Sigmoid colon (tissue), 7 donors: ENCODE data around the gene TRPM2. TPM values are rescaled to one million over a fixed set of nuclear protein-coding genes. Genes with fewer than 3 reads are reported as not detected.

ENCODE experiments used
- DNase-seq: peaks from one replicate; pipeline ENCODE4 v3.0.0-alpha.2; 2019
- H3K27ac ChIP-seq, 4 donors: fragments of 200-600 bp; sonication (generic); one replicate each; pipeline ENCODE4 v1.5.1; 2016 to 2019; ENCODE audit warnings: mild to moderate bottlenecking in 1 of 4
- H3K27me3 ChIP-seq, 3 donors: fragments of 200-600 bp; sonication (generic); one replicate each; pipeline ENCODE4 v1.5.1; 2019; ENCODE audit warnings: mild to moderate bottlenecking in 1 of 3
- H3K36me3 ChIP-seq, 4 donors: fragments of 200-600 bp; sonication (generic); one replicate each; pipeline ENCODE4 v1.5.1; 2016 to 2019
- H3K4me1 ChIP-seq, 4 donors: fragments of 200-600 bp; sonication (generic); one replicate each; pipeline ENCODE4 v1.5.1; 2017 to 2019
- H3K4me3 ChIP-seq, 4 donors: fragments of 200-600 bp; sonication (generic); one replicate each; pipeline ENCODE4 v1.5.1; 2017 to 2019; ENCODE audit warnings: mild to moderate bottlenecking in 2 of 4, moderate library complexity in 1 of 4
- H3K9me3 ChIP-seq, 4 donors: fragments of 200-600 bp in 3 of 4; sonication (generic) in 3 of 4; one replicate each; pipeline versions ENCODE4 v1.5.1 to v1.6.1; 2013 to 2019
- CTCF ChIP-seq, 4 experiments: fragments of 450-650 bp in 3 of 4; fragments of 200-600 bp in 1 of 4; IDR thresholded peaks; one replicate each; pipeline ENCODE4 v1.5.1; 2016 to 2019; ENCODE audit warnings: antibody characterized with exemption in 4 of 4, mild to moderate bottlenecking in 3 of 4, moderate library complexity in 2 of 4
- EP300 ChIP-seq, 4 donors: sonication (generic); formaldehyde crosslinking; IDR thresholded peaks; one replicate each; pipeline ENCODE4 v1.6.1; 2017; ENCODE audit warnings: antibody characterized with exemption in 4 of 4
- POLR2A ChIP-seq, 2 donors: fragments of 450-650 bp; IDR thresholded peaks; one replicate each; pipeline ENCODE4 v1.6.1; 2016; ENCODE audit warnings: antibody characterized with exemption in 2 of 2, mild to moderate bottlenecking in 2 of 2, moderate library complexity in 2 of 2
- POLR2AphosphoS5 ChIP-seq, 4 donors: sonication (generic); formaldehyde crosslinking; IDR thresholded peaks; one replicate each; pipeline ENCODE4 v1.6.1; 2017; ENCODE audit warnings: antibody characterized with exemption in 4 of 4
- WGBS, 2 donors: extraction: QIAGEN DNeasy Blood & Tissue Kit; methylation state at CpG; one replicate each; pipeline ENCODE4 v1.1.7; 2013; 5-methylcytosine and 5-hydroxymethylcytosine counted together
- intact Hi-C: fragments of 100-400 bp; cut with DNase I; formaldehyde crosslinking; loops from one replicate; pipeline ENCODE4 v1.15.1; 2023
- polyA plus RNA-seq, 3 donors: library from polyadenylated mRNA; stranded (reverse); fragments of 200-250 nt; gene quantifications; one replicate each; pipeline ENCODE4 v1.2.3, GENCODE V29; 2013
- total RNA-seq, 4 donors: library from RNA; depleted of rRNA; stranded (reverse); fragments of >200 nt; gene quantifications; one replicate each; pipeline ENCODE4 v1.1.0, GENCODE V29; 2016
- donor health status: healthy with polysubstance abuse.
- donor health status: Bipolar disorder and iron deficiency.
- donor health status: healthy.

TRPM2 gene
- total and polyA plus RNA-seq, 7 donors = 1.6 to 4.9 (median 3.4) TPM

- H3K4me3 ChIP-seq = peak overlapping the region; percentile 4 to 47 (median 32)
- H3K9me3 ChIP-seq = no peaks in the 10 kb centered on the region
- no peak for TF ChIP-seq CTCF (IDR thresholded peaks at IDR 0.05)
- no peak for TF ChIP-seq POLR2A (IDR thresholded peaks at IDR 0.05)
- TF ChIP-seq POLR2AphosphoS5 (IDR thresholded peaks at IDR 0.05) = no peak
- no peak for TF ChIP-seq EP300 (IDR thresholded peaks at IDR 0.05)
- H3K36me3 ChIP-seq = no peaks in the 10 kb centered on the region
- H3K27me3 ChIP-seq = peaks cover 0 to 8% (median 0%) of the 10 kb centered on the region in 3 donors
- WGBS, 2 donors = 69 to 83% methylated on average over 10 of the region's 10 CpGs
- peak overlapping the region in 3 of 4 donors; percentile 4 to 49 (median 40) for H3K27ac ChIP-seq
- intact Hi-C loops = no loop called here
- DNase-seq = no peak
- no peaks in the 10 kb centered on the region for H3K4me1 ChIP-seq
Observed at GRCh38 chr21:44485796-44486195, 132.4 kb downstream of the TRPM2 start.

DNA sequence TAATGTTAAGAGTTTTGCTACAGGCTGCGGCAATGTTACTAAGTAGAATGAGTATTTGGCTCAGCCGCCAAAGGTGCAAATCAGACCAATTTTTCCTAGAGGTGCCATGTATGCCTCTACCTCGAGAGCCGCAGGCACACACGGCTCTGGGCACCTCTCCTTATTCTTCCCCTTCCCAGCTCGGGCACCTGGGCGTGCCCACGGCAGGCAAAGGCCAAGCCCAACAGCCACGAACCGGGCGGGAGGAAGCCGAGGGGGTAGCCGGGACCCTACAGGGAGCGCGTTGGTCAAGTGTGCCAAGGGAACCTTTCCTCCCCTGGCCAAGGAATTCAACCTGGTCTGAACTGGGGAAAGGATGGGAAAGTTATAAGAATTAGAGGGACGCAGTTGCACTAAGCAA, 132.9 kb downstream of the TRPM2 start:
- intact Hi-C loops = no loop called here
- 59 to 82% methylated on average over 16 of the region's 16 CpGs for WGBS, 2 donors
- H3K4me3 ChIP-seq = peak overlapping the region in 2 of 4 donors; percentile 38 to 47
- H3K9me3 ChIP-seq = no peaks in the 10 kb centered on the region
- peak overlapping the region in 1 of 4 donors; percentile 49 for H3K27ac ChIP-seq
- no peaks in the 10 kb centered on the region for H3K4me1 ChIP-seq
- DNase-seq = no peak
- peaks cover 0 to 8% (median 0%) of the 10 kb centered on the region in 3 donors for H3K27me3 ChIP-seq
- TF ChIP-seq EP300 (IDR thresholded peaks at IDR 0.05) (no peak), POLR2AphosphoS5 (IDR thresholded peaks at IDR 0.05) (no peak)
- no peaks in the 10 kb centered on the region for H3K36me3 ChIP-seq

GRCh38 chr21:44487831-44488230, 134.4 kb downstream of the TRPM2 start:
- Histone ChIP-seq H3K4me1 (no peaks in the 10 kb centered on the region), H3K9me3 (peaks cover 0 to 2% (median 0%) of the 10 kb centered on the region in 4 donors), H3K36me3 (no peaks in the 10 kb centered on the region), H3K4me3 (no peak overlapping the region), H3K27ac (no peak overlapping the region), H3K27me3 (peaks cover 0 to 8% (median 0%) of the 10 kb centered on the region in 3 donors)
- WGBS, 2 donors = 42 to 61% methylated on average over 4 of the region's 4 CpGs
- TF ChIP-seq POLR2A (IDR thresholded peaks at IDR 0.05) (no peak), EP300 (IDR thresholded peaks at IDR 0.05) (no peak), CTCF (IDR thresholded peaks at IDR 0.05) (peak in 1 of 4 experiments; percentile 27), POLR2AphosphoS5 (IDR thresholded peaks at IDR 0.05) (no peak)
- no peak for DNase-seq
- intact Hi-C loops = no loop called here

GRCh38 chr21:44489962-44490361, 136.5 kb downstream of the TRPM2 start:
- no peak for DNase-seq
- Histone ChIP-seq H3K4me1 (no peaks in the 10 kb centered on the region), H3K36me3 (no peaks in the 10 kb centered on the region), H3K9me3 (peaks cover 0 to 11% (median 5%) of the 10 kb centered on the region in 4 donors), H3K4me3 (no peak overlapping the region), H3K27ac (no peak overlapping the region), H3K27me3 (peaks cover 0 to 3% (median 0%) of the 10 kb centered on the region in 3 donors)
- TF ChIP-seq EP300 (IDR thresholded peaks at IDR 0.05) (no peak), POLR2A (IDR thresholded peaks at IDR 0.05) (no peak), CTCF (IDR thresholded peaks at IDR 0.05) (no peak), POLR2AphosphoS5 (IDR thresholded peaks at IDR 0.05) (no peak)
- 9 to 33% methylated on average over 7 of the region's 7 CpGs for WGBS, 2 donors
- intact Hi-C loops = no loop called here

DNA sequence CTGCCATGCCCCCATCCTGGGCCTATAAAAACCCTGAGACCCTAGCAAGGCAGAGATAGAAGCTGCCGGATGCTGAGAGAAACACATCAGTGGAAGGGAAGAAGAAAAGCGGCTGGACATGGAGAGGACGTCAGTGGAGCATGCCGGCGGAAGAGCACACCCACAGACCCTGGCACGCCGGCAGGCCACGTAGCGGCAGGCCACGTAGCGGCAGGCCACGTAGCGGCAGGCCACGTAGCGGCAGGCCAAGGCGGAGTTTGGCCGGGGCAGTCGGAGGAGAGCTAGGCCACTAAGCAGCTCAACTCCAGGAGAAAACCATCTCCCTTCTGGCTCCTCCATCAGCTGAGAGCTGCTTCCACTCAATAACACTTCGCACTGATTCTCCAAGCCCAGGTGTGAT, 137.0 kb downstream of the TRPM2 start:
- WGBS, 2 donors = 95 to 96% methylated on average over 19 of the region's 19 CpGs
- Histone ChIP-seq H3K36me3 (no peaks in the 10 kb centered on the region), H3K4me3 (no peak overlapping the region), H3K4me1 (no peaks in the 10 kb centered on the region), H3K27me3 (peaks cover 0 to 3% (median 0%) of the 10 kb centered on the region in 3 donors), H3K9me3 (peaks cover 0 to 11% (median 5%) of the 10 kb centered on the region in 4 donors), H3K27ac (no peak overlapping the region)
- TF ChIP-seq CTCF (IDR thresholded peaks at IDR 0.05) = no peak
- TF ChIP-seq POLR2A (IDR thresholded peaks at IDR 0.05) = no peak
- no peak for TF ChIP-seq POLR2AphosphoS5 (IDR thresholded peaks at IDR 0.05)
- TF ChIP-seq EP300 (IDR thresholded peaks at IDR 0.05) = no peak
- intact Hi-C loops = no loop called here
- no peak for DNase-seq
